ENCODE measurements around the gene SUMO3.

DNA sequence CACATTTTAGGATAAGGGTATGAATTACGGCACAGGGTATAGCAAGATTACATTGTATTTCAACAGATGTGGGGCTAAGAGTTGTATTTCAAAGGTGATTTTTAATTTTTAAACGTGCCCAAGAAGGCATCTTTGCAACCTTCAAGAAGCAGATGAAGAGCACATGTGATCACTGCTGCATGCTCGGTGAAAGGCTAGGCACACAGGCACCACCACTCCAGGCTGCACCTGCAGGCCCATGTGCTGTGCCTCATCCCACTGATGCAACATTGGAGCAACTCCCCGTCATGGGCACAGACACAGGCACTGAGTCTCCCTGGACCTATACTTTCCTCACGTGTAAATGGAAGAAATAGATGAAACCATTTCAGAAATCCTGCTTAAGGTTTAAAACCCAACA, 39.8 kb downstream of the SUMO3 start:
- TF ChIP-seq, protein P1, sequence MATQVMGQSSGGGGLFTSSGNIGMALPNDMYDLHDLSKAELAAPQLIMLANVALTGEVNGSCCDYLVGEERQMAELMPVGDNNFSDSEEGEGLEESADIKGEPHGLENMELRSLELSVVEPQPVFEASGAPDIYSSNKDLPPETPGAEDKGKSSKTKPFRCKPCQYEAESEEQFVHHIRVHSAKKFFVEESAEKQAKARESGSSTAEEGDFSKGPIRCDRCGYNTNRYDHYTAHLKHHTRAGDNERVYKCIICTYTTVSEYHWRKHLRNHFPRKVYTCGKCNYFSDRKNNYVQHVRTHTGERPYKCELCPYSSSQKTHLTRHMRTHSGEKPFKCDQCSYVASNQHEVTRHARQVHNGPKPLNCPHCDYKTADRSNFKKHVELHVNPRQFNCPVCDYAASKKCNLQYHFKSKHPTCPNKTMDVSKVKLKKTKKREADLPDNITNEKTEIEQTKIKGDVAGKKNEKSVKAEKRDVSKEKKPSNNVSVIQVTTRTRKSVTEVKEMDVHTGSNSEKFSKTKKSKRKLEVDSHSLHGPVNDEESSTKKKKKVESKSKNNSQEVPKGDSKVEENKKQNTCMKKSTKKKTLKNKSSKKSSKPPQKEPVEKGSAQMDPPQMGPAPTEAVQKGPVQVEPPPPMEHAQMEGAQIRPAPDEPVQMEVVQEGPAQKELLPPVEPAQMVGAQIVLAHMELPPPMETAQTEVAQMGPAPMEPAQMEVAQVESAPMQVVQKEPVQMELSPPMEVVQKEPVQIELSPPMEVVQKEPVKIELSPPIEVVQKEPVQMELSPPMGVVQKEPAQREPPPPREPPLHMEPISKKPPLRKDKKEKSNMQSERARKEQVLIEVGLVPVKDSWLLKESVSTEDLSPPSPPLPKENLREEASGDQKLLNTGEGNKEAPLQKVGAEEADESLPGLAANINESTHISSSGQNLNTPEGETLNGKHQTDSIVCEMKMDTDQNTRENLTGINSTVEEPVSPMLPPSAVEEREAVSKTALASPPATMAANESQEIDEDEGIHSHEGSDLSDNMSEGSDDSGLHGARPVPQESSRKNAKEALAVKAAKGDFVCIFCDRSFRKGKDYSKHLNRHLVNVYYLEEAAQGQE (IDR thresholded peaks at IDR 0.05; ENCODE audit: low read depth, low read length): no peak
- TF ChIP-seq RCOR1 (IDR thresholded peaks at IDR 0.05; ENCODE audit: low read length) (no peak), POLR2AphosphoS5 (IDR thresholded peaks at IDR 0.05; ENCODE audit: low read depth, low read length) (no peak), MEF2A (IDR thresholded peaks at IDR 0.05; ENCODE audit: borderline replicate concordance, low read depth) (no peak), EP300 (IDR thresholded peaks at IDR 0.05; ENCODE audit: borderline replicate concordance in 1 of 2, low read depth in 1 of 2, low read length in 1 of 2) (no peak), TAF1 (IDR thresholded peaks at IDR 0.05; ENCODE audit: borderline replicate concordance, low read depth, low read length) (no peak)
- TF ChIP-seq, protein P2, sequence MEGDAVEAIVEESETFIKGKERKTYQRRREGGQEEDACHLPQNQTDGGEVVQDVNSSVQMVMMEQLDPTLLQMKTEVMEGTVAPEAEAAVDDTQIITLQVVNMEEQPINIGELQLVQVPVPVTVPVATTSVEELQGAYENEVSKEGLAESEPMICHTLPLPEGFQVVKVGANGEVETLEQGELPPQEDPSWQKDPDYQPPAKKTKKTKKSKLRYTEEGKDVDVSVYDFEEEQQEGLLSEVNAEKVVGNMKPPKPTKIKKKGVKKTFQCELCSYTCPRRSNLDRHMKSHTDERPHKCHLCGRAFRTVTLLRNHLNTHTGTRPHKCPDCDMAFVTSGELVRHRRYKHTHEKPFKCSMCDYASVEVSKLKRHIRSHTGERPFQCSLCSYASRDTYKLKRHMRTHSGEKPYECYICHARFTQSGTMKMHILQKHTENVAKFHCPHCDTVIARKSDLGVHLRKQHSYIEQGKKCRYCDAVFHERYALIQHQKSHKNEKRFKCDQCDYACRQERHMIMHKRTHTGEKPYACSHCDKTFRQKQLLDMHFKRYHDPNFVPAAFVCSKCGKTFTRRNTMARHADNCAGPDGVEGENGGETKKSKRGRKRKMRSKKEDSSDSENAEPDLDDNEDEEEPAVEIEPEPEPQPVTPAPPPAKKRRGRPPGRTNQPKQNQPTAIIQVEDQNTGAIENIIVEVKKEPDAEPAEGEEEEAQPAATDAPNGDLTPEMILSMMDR (IDR thresholded peaks at IDR 0.05): no peak
- TF ChIP-seq, protein P3, sequence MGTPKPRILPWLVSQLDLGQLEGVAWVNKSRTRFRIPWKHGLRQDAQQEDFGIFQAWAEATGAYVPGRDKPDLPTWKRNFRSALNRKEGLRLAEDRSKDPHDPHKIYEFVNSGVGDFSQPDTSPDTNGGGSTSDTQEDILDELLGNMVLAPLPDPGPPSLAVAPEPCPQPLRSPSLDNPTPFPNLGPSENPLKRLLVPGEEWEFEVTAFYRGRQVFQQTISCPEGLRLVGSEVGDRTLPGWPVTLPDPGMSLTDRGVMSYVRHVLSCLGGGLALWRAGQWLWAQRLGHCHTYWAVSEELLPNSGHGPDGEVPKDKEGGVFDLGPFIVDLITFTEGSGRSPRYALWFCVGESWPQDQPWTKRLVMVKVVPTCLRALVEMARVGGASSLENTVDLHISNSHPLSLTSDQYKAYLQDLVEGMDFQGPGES (IDR thresholded peaks at IDR 0.05; ENCODE audit: low read depth, low read length): no peak
- TF ChIP-seq, protein P4, sequence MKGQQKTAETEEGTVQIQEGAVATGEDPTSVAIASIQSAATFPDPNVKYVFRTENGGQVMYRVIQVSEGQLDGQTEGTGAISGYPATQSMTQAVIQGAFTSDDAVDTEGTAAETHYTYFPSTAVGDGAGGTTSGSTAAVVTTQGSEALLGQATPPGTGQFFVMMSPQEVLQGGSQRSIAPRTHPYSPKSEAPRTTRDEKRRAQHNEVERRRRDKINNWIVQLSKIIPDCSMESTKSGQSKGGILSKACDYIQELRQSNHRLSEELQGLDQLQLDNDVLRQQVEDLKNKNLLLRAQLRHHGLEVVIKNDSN (IDR thresholded peaks at IDR 0.05; ENCODE audit: borderline replicate concordance, low read depth): no peak

All from SK-N-SH (cell line).